ENCODE measurements around the gene HELQ.

Gene HELQ

GRCh38 chr4:83372931-83373330 lies 82.7 kb downstream of the HELQ start:
- DNase-seq (ENCODE audit: low read depth), result no peak

- DNase-seq (ENCODE audit: low read depth), result no peak
Observed at GRCh38 chr4:83371936-83372335, 83.7 kb downstream of the HELQ start.

- DNase-seq (ENCODE audit: low read depth), result no peak
Observed at GRCh38 chr4:83371235-83371634, 84.4 kb downstream of the HELQ start.

- no peak for DNase-seq (ENCODE audit: low read depth)
Observed at GRCh38 chr4:83370640-83370906, 85.0 kb downstream of the HELQ start.

- DNase-seq (ENCODE audit: low read depth), result no peak
Observed at GRCh38 chr4:83369831-83370639, 85.6 kb downstream of the HELQ start.

- peak; percentile 2 for DNase-seq (ENCODE audit: low read depth)
Observed at GRCh38 chr4:83364312-83364711, 91.3 kb downstream of the HELQ start.

GRCh38 chr4:83362492-83363329 lies 92.9 kb downstream of the HELQ start:
- DNase-seq (ENCODE audit: low read depth), result peak; percentile 29

- DNase-seq (ENCODE audit: low read depth), result no peak
Observed at GRCh38 chr4:83361416-83362103, 94.1 kb downstream of the HELQ start.

- DNase-seq (ENCODE audit: low read depth), result no peak
Observed at GRCh38 chr4:83360018-83360417, 95.6 kb downstream of the HELQ start.

- DNase-seq (ENCODE audit: low read depth), result peak; percentile 44
Observed at GRCh38 chr4:83358410-83358809, 97.2 kb downstream of the HELQ start.

Measured in stromal cell of bone marrow (primary cell).